ENCODE results near the gene SIGLEC6. TPM values are rescaled to one million over a fixed set of nuclear protein-coding genes. Genes with fewer than 3 reads are reported as not detected.

Gene SIGLEC6
- total RNA-seq, 1 donor from 2014 or later = not detected

- Mint-ChIP-seq H3K4me3 (ENCODE audit: unreplicated experiment) (no peak overlapping the region), H3K27ac (ENCODE audit: unreplicated experiment) (no peak overlapping the region), H3K9me3 (ENCODE audit: unreplicated experiment) (peaks cover 5% of the 10 kb centered on the region), H3K4me1 (ENCODE audit: low read depth, unreplicated experiment) (no peaks in the 10 kb centered on the region), H3K27me3 (ENCODE audit: unreplicated experiment) (peaks cover 4% of the 10 kb centered on the region), H3K36me3 (ENCODE audit: unreplicated experiment) (peaks cover 5% of the 10 kb centered on the region)
- TF ChIP-seq CTCF (IDR thresholded peaks at IDR 0.05; ENCODE audit: partially characterized antibody, unreplicated experiment) = no peak
- no peak for DNase-seq
These were observed 14.7 kb upstream of the SIGLEC6 start for GRCh38 chr19:51546107-51546649.

DNA sequence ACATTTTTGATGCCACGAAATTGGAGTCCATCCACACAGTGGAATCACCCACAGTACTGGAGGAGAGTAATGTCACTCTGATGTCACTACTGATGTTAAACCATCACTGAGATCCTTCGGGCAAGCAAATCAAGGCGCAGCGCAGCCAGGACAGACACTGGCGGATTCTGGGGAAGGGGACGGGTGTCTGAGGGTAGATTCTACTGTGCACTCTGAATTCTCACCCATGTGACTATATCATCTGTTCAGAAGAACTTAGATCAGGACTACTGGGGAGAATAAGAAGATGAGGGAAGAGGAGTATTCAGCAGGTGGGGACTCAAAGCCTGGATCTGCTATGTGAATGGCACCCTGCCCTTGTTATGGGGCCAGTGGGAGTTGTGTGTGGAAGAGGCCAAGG, 12.6 kb upstream of the SIGLEC6 start:
- Mint-ChIP-seq H3K36me3 (ENCODE audit: unreplicated experiment) (peaks cover 5% of the 10 kb centered on the region), H3K27ac (ENCODE audit: unreplicated experiment) (no peak overlapping the region), H3K4me1 (ENCODE audit: low read depth, unreplicated experiment) (no peaks in the 10 kb centered on the region), H3K27me3 (ENCODE audit: unreplicated experiment) (peaks cover 4% of the 10 kb centered on the region), H3K4me3 (ENCODE audit: unreplicated experiment) (no peak overlapping the region), H3K9me3 (ENCODE audit: unreplicated experiment) (peaks cover 5% of the 10 kb centered on the region)
- TF ChIP-seq CTCF (IDR thresholded peaks at IDR 0.05; ENCODE audit: partially characterized antibody, unreplicated experiment) = no peak
- no peak for DNase-seq

DNA sequence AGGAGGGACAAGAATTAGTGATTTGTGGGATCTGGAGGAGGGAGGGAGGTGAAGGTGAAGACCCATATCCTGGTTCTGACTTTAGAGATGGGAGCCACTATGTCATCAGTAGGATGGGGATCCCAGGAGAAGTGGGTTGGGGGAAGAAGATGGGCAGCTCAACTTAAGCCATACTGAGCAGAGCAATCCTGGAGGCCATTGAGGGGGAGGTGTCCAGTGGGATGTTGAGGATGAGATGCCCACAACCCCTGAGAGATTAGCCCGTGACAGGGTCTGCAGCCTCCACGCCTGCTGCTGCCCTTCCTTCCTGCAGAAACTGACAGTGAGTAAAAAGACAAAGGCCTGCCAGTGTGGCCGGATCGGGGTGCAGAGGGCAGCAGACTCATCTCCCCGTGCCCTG, 11.2 kb upstream of the SIGLEC6 start:
- Mint-ChIP-seq H3K9me3 (ENCODE audit: unreplicated experiment) (peaks cover 5% of the 10 kb centered on the region), H3K4me3 (ENCODE audit: unreplicated experiment) (no peak overlapping the region), H3K36me3 (ENCODE audit: unreplicated experiment) (peaks cover 5% of the 10 kb centered on the region), H3K4me1 (ENCODE audit: low read depth, unreplicated experiment) (no peaks in the 10 kb centered on the region), H3K27ac (ENCODE audit: unreplicated experiment) (no peak overlapping the region), H3K27me3 (ENCODE audit: unreplicated experiment) (peaks cover 4% of the 10 kb centered on the region)
- no peak for DNase-seq
- TF ChIP-seq CTCF (IDR thresholded peaks at IDR 0.05; ENCODE audit: partially characterized antibody, unreplicated experiment) = no peak

DNA sequence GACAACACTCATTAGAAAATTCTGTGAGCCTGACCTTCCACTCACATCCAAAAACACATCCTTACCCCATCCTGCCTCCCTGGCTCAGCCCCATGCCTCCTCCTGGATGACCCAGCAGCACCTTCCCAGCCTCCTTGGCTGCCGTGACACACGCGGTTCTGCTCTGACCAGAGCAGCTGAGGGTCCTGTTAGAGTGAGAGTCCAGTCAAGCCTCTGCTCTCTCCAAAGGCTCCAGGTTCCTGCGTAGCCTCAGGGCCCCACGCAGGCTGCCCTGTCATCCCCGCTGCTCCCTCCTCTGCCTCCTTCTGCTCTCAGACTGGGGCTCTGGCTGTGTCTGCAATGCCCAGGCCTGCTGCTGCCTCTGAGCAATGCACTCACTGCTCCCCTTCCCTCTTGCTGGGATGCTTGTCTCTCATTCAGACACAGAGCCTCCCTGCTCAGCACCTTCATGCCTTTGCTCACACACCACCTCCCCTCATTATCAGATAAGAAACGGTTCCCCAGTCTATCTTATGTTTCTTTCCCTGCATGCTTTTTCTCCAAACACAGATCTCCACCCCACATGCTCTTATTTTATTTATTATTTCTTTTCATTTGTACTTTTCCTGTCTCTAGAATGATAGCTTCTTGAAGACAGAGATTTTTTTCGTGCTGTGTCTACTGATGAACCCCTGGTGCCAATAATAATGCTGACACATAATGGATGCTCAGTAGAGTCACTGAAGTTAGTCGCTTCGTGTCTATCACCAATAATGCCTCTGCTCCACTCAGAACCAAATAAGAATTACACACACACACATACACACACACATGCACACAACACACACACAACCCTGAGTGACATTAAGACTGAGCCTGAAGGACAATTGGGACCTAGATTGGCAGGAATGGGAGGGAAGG, 10.2 kb upstream of the SIGLEC6 start:
- no peak overlapping the region for H3K27ac Mint-ChIP-seq (ENCODE audit: unreplicated experiment)
- H3K4me3 Mint-ChIP-seq (ENCODE audit: unreplicated experiment) = no peak overlapping the region
- peaks cover 5% of the 10 kb centered on the region for H3K36me3 Mint-ChIP-seq (ENCODE audit: unreplicated experiment)
- peaks cover 5% of the 10 kb centered on the region for H3K9me3 Mint-ChIP-seq (ENCODE audit: unreplicated experiment)
- TF ChIP-seq CTCF (IDR thresholded peaks at IDR 0.05; ENCODE audit: partially characterized antibody, unreplicated experiment) = no peak
- no peaks in the 10 kb centered on the region for H3K4me1 Mint-ChIP-seq (ENCODE audit: low read depth, unreplicated experiment)
- H3K27me3 Mint-ChIP-seq (ENCODE audit: unreplicated experiment) = peaks cover 4% of the 10 kb centered on the region
- DNase-seq = no peak

DNA sequence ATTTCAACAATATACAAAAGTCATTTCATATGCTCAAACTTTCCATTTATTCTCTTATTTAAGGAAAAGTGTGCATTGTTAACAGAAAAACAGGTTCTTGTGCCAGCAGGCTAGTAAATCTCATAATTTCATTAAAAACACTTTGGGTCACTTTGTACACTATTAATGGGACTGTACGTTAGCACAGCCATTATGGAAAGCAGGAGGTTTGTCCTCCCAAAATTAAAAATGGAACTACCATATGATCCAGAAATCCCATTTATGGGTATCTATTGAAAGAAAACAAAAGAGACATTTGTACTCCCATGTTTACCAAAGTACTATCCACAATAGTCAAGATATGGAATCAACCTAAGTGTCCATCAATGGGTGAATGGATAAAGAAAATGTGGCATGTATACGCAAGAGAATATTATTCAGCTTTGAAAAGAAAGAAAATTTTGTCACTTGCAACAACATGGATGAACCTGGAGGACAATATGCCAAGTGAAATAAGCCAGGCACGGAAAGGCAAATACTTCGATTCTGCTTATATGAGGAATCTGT, 8.4 kb upstream of the SIGLEC6 start:
- TF ChIP-seq CTCF (IDR thresholded peaks at IDR 0.05; ENCODE audit: partially characterized antibody, unreplicated experiment) = no peak
- no peak for DNase-seq
- no peak overlapping the region for H3K4me3 Mint-ChIP-seq (ENCODE audit: unreplicated experiment)
- H3K9me3 Mint-ChIP-seq (ENCODE audit: unreplicated experiment) = peaks cover 6% of the 10 kb centered on the region
- H3K27me3 Mint-ChIP-seq (ENCODE audit: unreplicated experiment) = peaks cover 4% of the 10 kb centered on the region
- no peaks in the 10 kb centered on the region for H3K4me1 Mint-ChIP-seq (ENCODE audit: low read depth, unreplicated experiment)
- H3K36me3 Mint-ChIP-seq (ENCODE audit: unreplicated experiment) = peaks cover 5% of the 10 kb centered on the region
- H3K27ac Mint-ChIP-seq (ENCODE audit: unreplicated experiment) = no peak overlapping the region

All from glutamatergic neuron (in vitro differentiated cells).